Mesenchymal stem cell (in vitro differentiated cells and primary cell): Measurements from ENCODE around the gene NTRK2.

Experiments used
- DNase-seq: peaks from one replicate; pipeline ENCODE4 v3.0.0-alpha.2; 2013
- H2AFZ ChIP-seq: one replicate; pipeline ENCODE4 v1.6.1; 2013; ENCODE audit warnings: low read depth, mild to moderate bottlenecking, control low read depth, inconsistent platforms, low read length, moderate library complexity
- H2AK5ac ChIP-seq: 2 replicates; pipeline ENCODE4 v1.6.1; 2013; ENCODE audit warnings: low read length, moderate library complexity, mild to moderate bottlenecking, inconsistent platforms; ENCODE audit not compliant: severe bottlenecking
- H2BK120ac ChIP-seq: one replicate; pipeline ENCODE4 v1.6.1; 2013; ENCODE audit warnings: low read depth, mild to moderate bottlenecking, inconsistent platforms, low read length, moderate library complexity
- H2BK12ac ChIP-seq, 2 experiments: one replicate each; pipeline ENCODE4 v1.6.1; 2013; ENCODE audit warnings: inconsistent platforms in 2 of 2, low read length in 2 of 2, mild to moderate bottlenecking in 2 of 2, moderate library complexity in 2 of 2, control low read depth in 1 of 2
- H2BK15ac ChIP-seq: one replicate; pipeline ENCODE4 v1.6.1; 2013; ENCODE audit warnings: mild to moderate bottlenecking, low read depth, inconsistent platforms; ENCODE audit not compliant: poor library complexity, severe bottlenecking
- H2BK5ac ChIP-seq: 2 replicates; pipeline ENCODE4 v1.6.1; 2013; ENCODE audit warnings: low read depth, mild to moderate bottlenecking, low read length, control low read depth, inconsistent platforms; ENCODE audit not compliant: poor library complexity, severe bottlenecking
- H3K14ac ChIP-seq, 2 experiments: one replicate each; pipeline ENCODE4 v1.6.1; 2013; ENCODE audit warnings: inconsistent platforms in 2 of 2, low read length in 2 of 2, control low read depth in 1 of 2, mild to moderate bottlenecking in 1 of 2, moderate library complexity in 1 of 2
- H3K18ac ChIP-seq, 2 experiments: one replicate each; pipeline ENCODE4 v1.6.1; 2013; ENCODE audit warnings: inconsistent platforms in 2 of 2, low read length in 2 of 2, control low read depth in 1 of 2, low read depth in 1 of 2, mild to moderate bottlenecking in 1 of 2
- H3K23ac ChIP-seq, 2 experiments: one replicate each; pipeline ENCODE4 v1.6.1; 2013; ENCODE audit warnings: inconsistent platforms in 2 of 2, low read length in 2 of 2, mild to moderate bottlenecking in 2 of 2, moderate library complexity in 2 of 2, control low read depth in 1 of 2
- H3K27ac ChIP-seq: 2 replicates; pipeline ENCODE4 v1.5.1; 2013; ENCODE audit warnings: mild to moderate bottlenecking, moderate library complexity, low read length, control low read depth, inconsistent platforms; ENCODE audit not compliant: poor library complexity, severe bottlenecking
- H3K27me3 ChIP-seq, 2 experiments: 2 replicates each; pipeline versions ENCODE4 v1.6.1 to v1.7.0; 2013; ENCODE audit warnings: low read length in 2 of 2, mild to moderate bottlenecking in 2 of 2, moderate library complexity in 2 of 2, control low read depth in 1 of 2, inconsistent platforms in 1 of 2; ENCODE audit not compliant: control insufficient read depth in 1 of 2, insufficient read depth in 1 of 2
- H3K36me3 ChIP-seq, 2 experiments: 2 replicates each; pipeline versions ENCODE4 v1.6.1 to v1.7.0; 2013; ENCODE audit warnings: low read length in 2 of 2, control low read depth in 1 of 2, inconsistent platforms in 1 of 2, low read depth in 1 of 2, mild to moderate bottlenecking in 1 of 2; ENCODE audit not compliant: insufficient read depth in 2 of 2, control insufficient read depth in 1 of 2
- H3K4ac ChIP-seq, 2 experiments: one replicate each; pipeline ENCODE4 v1.6.1; 2013; ENCODE audit warnings: inconsistent platforms in 2 of 2, low read length in 2 of 2, mild to moderate bottlenecking in 2 of 2, moderate library complexity in 2 of 2, control low read depth in 1 of 2, low read depth in 1 of 2
- H3K4me1 ChIP-seq: 2 replicates; pipeline ENCODE4 v1.6.1; 2013; ENCODE audit warnings: low read depth, low read length, control low read depth; ENCODE audit not compliant: control insufficient read depth, insufficient read depth
- H3K4me2 ChIP-seq: 2 replicates; pipeline ENCODE4 v1.6.1; 2013; ENCODE audit warnings: low read length, mild to moderate bottlenecking, inconsistent platforms; ENCODE audit not compliant: poor library complexity, severe bottlenecking
- H3K4me3 ChIP-seq, 2 experiments: 2 replicates each; pipeline versions ENCODE4 v1.5.1 to v1.7.0; 2013; ENCODE audit warnings: low read length in 2 of 2, mild to moderate bottlenecking in 2 of 2, control low read depth in 1 of 2, low read depth in 1 of 2; ENCODE audit not compliant: insufficient read depth in 1 of 2
- H3K79me1 ChIP-seq: replicated peaks from 2 replicates; pipeline ENCODE4 v1.6.1; 2013; ENCODE audit warnings: mild to moderate bottlenecking, control low read depth, low read length, inconsistent platforms; ENCODE audit not compliant: poor library complexity, severe bottlenecking
- H3K9ac ChIP-seq: 2 replicates; pipeline ENCODE4 v1.7.0; 2013; ENCODE audit warnings: mild to moderate bottlenecking, low read length, moderate library complexity
- H3K9me3 ChIP-seq: 2 replicates; pipeline ENCODE4 v1.7.0; 2013; ENCODE audit warnings: mild to moderate bottlenecking, low read length; ENCODE audit not compliant: control insufficient read depth
- H4K8ac ChIP-seq: one replicate; pipeline ENCODE4 v1.6.1; 2013; ENCODE audit warnings: inconsistent platforms, mild to moderate bottlenecking, low read length, moderate library complexity
- H4K91ac ChIP-seq: one replicate; pipeline ENCODE4 v1.6.1; 2013; ENCODE audit warnings: mild to moderate bottlenecking, low read length, inconsistent platforms
- WGBS: methylation state at CpG from one replicate; pipeline ENCODE4 v1.1.7; 2013; ENCODE audit warnings: mixed read lengths; 5-methylcytosine and 5-hydroxymethylcytosine counted together

The NTRK2 gene

GRCh38 chr9:84778570-84778969, 109.0 kb downstream of the NTRK2 start:
- no peak overlapping the region for H4K91ac ChIP-seq
- H3K36me3 ChIP-seq = no peaks in the 10 kb centered on the region
- H2AK5ac ChIP-seq = no peak overlapping the region
- H2AFZ ChIP-seq = no peak overlapping the region
- no peak overlapping the region for H2BK12ac ChIP-seq
- H3K23ac ChIP-seq = no peak overlapping the region
- H3K27ac ChIP-seq = no peak overlapping the region
- H4K8ac ChIP-seq = no peak overlapping the region
- H3K14ac ChIP-seq = peak overlapping the region in 1 of 2 experiments; percentile 87
- H2BK120ac ChIP-seq = no peak overlapping the region
- DNase-seq = no peak
- H3K4me1 ChIP-seq = no peaks in the 10 kb centered on the region
- H3K4ac ChIP-seq = no peak overlapping the region
- peaks cover 0 to 43% of the 10 kb centered on the region in 2 experiments for H3K27me3 ChIP-seq
- no peak overlapping the region for H2BK5ac ChIP-seq
- H3K4me3 ChIP-seq = no peak overlapping the region
- H3K9ac ChIP-seq = no peak overlapping the region
- H3K79me1 ChIP-seq = no peaks in the 10 kb centered on the region
- H3K9me3 ChIP-seq = no peaks in the 10 kb centered on the region
- H2BK15ac ChIP-seq = no peak overlapping the region
- H3K4me2 ChIP-seq = no peak overlapping the region
- WGBS = 93% methylated on average over 5 of the region's 5 CpGs
- H3K18ac ChIP-seq = no peak overlapping the region

DNA sequence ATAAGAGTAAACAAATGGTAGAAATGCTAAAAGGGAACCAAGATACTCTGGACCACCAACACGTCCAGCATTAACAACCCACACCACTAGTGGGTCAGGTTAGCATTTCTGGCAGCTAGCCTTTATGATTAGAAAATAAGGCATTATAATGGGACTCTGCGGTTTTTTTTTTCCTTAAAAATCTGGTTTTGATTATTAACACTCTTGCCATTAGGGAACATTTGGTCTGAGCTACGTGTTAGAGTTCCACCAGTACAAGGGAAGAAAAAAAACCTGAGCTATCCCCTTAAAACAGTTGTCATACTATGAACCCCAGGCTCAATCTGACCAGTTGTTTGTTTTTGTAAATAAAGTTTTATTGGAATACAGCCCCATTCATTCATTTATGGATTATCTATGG, 110.4 kb downstream of the NTRK2 start:
- Histone ChIP-seq H3K9ac (no peak overlapping the region), H2AK5ac (no peak overlapping the region), H3K27me3 (peaks cover 0 to 50% of the 10 kb centered on the region in 2 experiments), H3K18ac (no peak overlapping the region), H3K4me2 (no peak overlapping the region), H3K4me1 (no peaks in the 10 kb centered on the region), H4K91ac (no peak overlapping the region), H3K27ac (no peak overlapping the region), H3K4me3 (no peak overlapping the region), H3K4ac (no peak overlapping the region), H3K9me3 (no peaks in the 10 kb centered on the region), H2BK120ac (no peak overlapping the region), H2BK5ac (no peak overlapping the region), H2AFZ (no peak overlapping the region), H2BK12ac (no peak overlapping the region), H2BK15ac (no peak overlapping the region), H3K36me3 (no peaks in the 10 kb centered on the region), H4K8ac (no peak overlapping the region), H3K14ac (no peak overlapping the region), H3K79me1 (no peaks in the 10 kb centered on the region), H3K23ac (no peak overlapping the region)
- DNase-seq = no peak
- WGBS = 80% methylated on average over 1 of the region's 3 CpGs

- Histone ChIP-seq H2AFZ (no peak overlapping the region), H3K18ac (no peak overlapping the region), H3K4me1 (no peaks in the 10 kb centered on the region), H3K9me3 (no peaks in the 10 kb centered on the region), H2BK5ac (no peak overlapping the region), H3K27me3 (peaks cover 0 to 53% of the 10 kb centered on the region in 2 experiments), H3K4me3 (no peak overlapping the region), H3K14ac (no peak overlapping the region), H3K9ac (no peak overlapping the region), H3K79me1 (no peaks in the 10 kb centered on the region), H2BK12ac (no peak overlapping the region), H3K23ac (no peak overlapping the region), H3K36me3 (no peaks in the 10 kb centered on the region), H4K8ac (no peak overlapping the region), H4K91ac (no peak overlapping the region), H2BK120ac (no peak overlapping the region), H3K27ac (no peak overlapping the region), H2AK5ac (no peak overlapping the region), H3K4me2 (no peak overlapping the region), H3K4ac (no peak overlapping the region), H2BK15ac (no peak overlapping the region)
- 83% methylated on average over 3 of the region's 5 CpGs for WGBS
- no peak for DNase-seq
Measured at GRCh38 chr9:84780385-84780784, 110.9 kb downstream of the NTRK2 start.

GRCh38 chr9:84781458-84781857, 111.9 kb downstream of the NTRK2 start:
- H3K27me3 ChIP-seq = peaks cover 0 to 52% of the 10 kb centered on the region in 2 experiments
- DNase-seq = peak; percentile 10

More at GRCh38 chr9:84781458-84781857, 111.9 kb downstream of the NTRK2 start:
- H3K4me2 ChIP-seq = no peak overlapping the region
- no peak overlapping the region for H2AFZ ChIP-seq
- no peaks in the 10 kb centered on the region for H3K9me3 ChIP-seq
- no peak overlapping the region for H2BK120ac ChIP-seq
- H3K4me1 ChIP-seq = no peaks in the 10 kb centered on the region
- H3K27ac ChIP-seq = no peak overlapping the region
- 67% methylated on average over 1 of the region's 2 CpGs for WGBS
- H3K18ac ChIP-seq = no peak overlapping the region
- H3K36me3 ChIP-seq = no peaks in the 10 kb centered on the region
- no peak overlapping the region for H2BK12ac ChIP-seq
- no peak overlapping the region for H3K4me3 ChIP-seq
- no peak overlapping the region for H4K91ac ChIP-seq
- H2AK5ac ChIP-seq = no peak overlapping the region
- no peak overlapping the region for H2BK5ac ChIP-seq
- no peak overlapping the region for H3K4ac ChIP-seq
- H3K9ac ChIP-seq = no peak overlapping the region
- no peak overlapping the region for H3K23ac ChIP-seq
- H3K79me1 ChIP-seq = no peaks in the 10 kb centered on the region
- no peak overlapping the region for H2BK15ac ChIP-seq
- H3K14ac ChIP-seq = no peak overlapping the region
- no peak overlapping the region for H4K8ac ChIP-seq
